Spinal cord (tissue), 10 donors: ENCODE results near the gene ZNF446. TPM values are rescaled to one million over a fixed set of nuclear protein-coding genes. Genes with fewer than 3 reads are reported as not detected.
"Not testable (repeated sequence)": the region's sequence is repeated elsewhere in the genome, so short reads cannot be mapped to it uniquely, and the experiment has no call there.

Experiments
- DNase-seq, 6 donors: peaks; one replicate each; pipeline versions ENCODE4 v3.0.0 to v3.0.0-alpha.2; 2013 to 2015; ENCODE audit warnings: low spot score in 6 of 6, low read depth in 4 of 6
- H3K27ac ChIP-seq: one replicate; pipeline ENCODE4 v1.5.1; 2013; ENCODE audit warnings: low read depth, low read length, control low read depth
- H3K27me3 ChIP-seq: one replicate; pipeline ENCODE4 v1.6.1; 2013; ENCODE audit warnings: low read length; ENCODE audit not compliant: control insufficient read depth, insufficient read depth
- H3K36me3 ChIP-seq: one replicate; pipeline ENCODE4 v1.6.1; 2013; ENCODE audit warnings: low read length; ENCODE audit not compliant: control insufficient read depth, insufficient read depth
- H3K4me1 ChIP-seq: one replicate; pipeline ENCODE4 v1.6.1; 2013; ENCODE audit warnings: low read length; ENCODE audit not compliant: control insufficient read depth, insufficient read depth
- H3K4me3 ChIP-seq: one replicate; pipeline ENCODE4 v1.5.1; 2013; ENCODE audit warnings: low read depth, low read length, control low read depth
- H3K9me3 ChIP-seq: one replicate; pipeline ENCODE4 v1.6.1; 2013; ENCODE audit warnings: low read length; ENCODE audit not compliant: control insufficient read depth, insufficient read depth
- WGBS: methylation state at CpG from one replicate; pipeline ENCODE4 v1.1.5; 2013; ENCODE audit warnings: missing lambda C conversion rate; ENCODE audit not compliant: insufficient coverage; 5-methylcytosine and 5-hydroxymethylcytosine counted together
- polyA plus RNA-seq, 2 donors: library from polyadenylated mRNA; unstranded; fragments of 120-200 nt; gene quantifications; one replicate each; pipeline ENCODE4 v1.2.1, GENCODE V29; 2013; ENCODE audit not compliant: insufficient read length in 2 of 2
- total RNA-seq, 2 donors: library from RNA; depleted of rRNA in 1 of 2; stranded (reverse); fragments of 120-200 nt in 1 of 2; fragments of >200 nt in 1 of 2; gene quantifications; one replicate each; pipeline versions ENCODE4 v1.2.3 to v1.2.4, GENCODE V29; 2013 to 2014
- donor health status: healthy.

ZNF446 gene
- total and polyA plus RNA-seq, 4 donors = 5.8 to 21.2 (median 19.9) TPM

GRCh38 chr19:58498316-58499020 lies 22.3 kb downstream of the ZNF446 start:
- WGBS = 49% methylated on average over 19 of the region's 22 CpGs
- Histone ChIP-seq H3K27ac (peak overlapping the region; percentile 47), H3K4me1 (peaks cover 25% of the 10 kb centered on the region), H3K9me3 (no peaks in the 10 kb centered on the region), H3K36me3 (no peaks in the 10 kb centered on the region), H3K27me3 (no peaks in the 10 kb centered on the region), H3K4me3 (peak overlapping the region; percentile 57)
- no peak for DNase-seq

GRCh38 chr19:58499021-58499927 lies 23.1 kb downstream of the ZNF446 start:
- DNase-seq = peak; percentile 80 to 99 (median 96)
- under 1% methylated on average over 57 of the region's 60 CpGs for WGBS
- peaks cover 25% of the 10 kb centered on the region for H3K4me1 ChIP-seq
- H3K27ac ChIP-seq = peak overlapping the region; percentile 69
- no peaks in the 10 kb centered on the region for H3K27me3 ChIP-seq
- H3K4me3 ChIP-seq = peak overlapping the region; percentile 57
- no peaks in the 10 kb centered on the region for H3K36me3 ChIP-seq
- no peaks in the 10 kb centered on the region for H3K9me3 ChIP-seq

- 93% methylated on average over 13 of the region's 14 CpGs for WGBS
- H3K36me3 ChIP-seq = no peaks in the 10 kb centered on the region
- H3K9me3 ChIP-seq = no peaks in the 10 kb centered on the region
- no peak overlapping the region for H3K27ac ChIP-seq
- H3K4me3 ChIP-seq = no peak overlapping the region
- H3K27me3 ChIP-seq = no peaks in the 10 kb centered on the region
- peaks cover 25% of the 10 kb centered on the region for H3K4me1 ChIP-seq
- no peak for DNase-seq
Observed at GRCh38 chr19:58500242-58500641, 24.1 kb downstream of the ZNF446 start.

- not testable (repeated sequence) for H3K9me3 ChIP-seq, H3K4me3 ChIP-seq
- WGBS = 78% methylated on average over 4 of the region's 8 CpGs
Observed at GRCh38 chr19:58507602-58508223, 31.6 kb downstream of the ZNF446 start.

GRCh38 chr19:58509731-58510083 lies 33.6 kb downstream of the ZNF446 start:
- Histone ChIP-seq H3K9me3 (no peaks in the 10 kb centered on the region), H3K27ac (no peak overlapping the region), H3K4me3 (no peak overlapping the region), H3K4me1 (peaks cover 9% of the 10 kb centered on the region), H3K36me3 (peaks cover 42% of the 10 kb centered on the region), H3K27me3 (no peaks in the 10 kb centered on the region)
- DNase-seq = no peak
- WGBS = 88% methylated on average over 11 of the region's 11 CpGs

More at GRCh38 chr19:58507602-58508223, 31.6 kb downstream of the ZNF446 start:
- H3K36me3 ChIP-seq = peaks cover 27% of the 10 kb centered on the region
- H3K27me3 ChIP-seq, DNase-seq, H3K27ac ChIP-seq, H3K4me1 ChIP-seq: not testable (repeated sequence)

- H3K27me3 ChIP-seq = no peaks in the 10 kb centered on the region
- H3K27ac ChIP-seq = no peak overlapping the region
- DNase-seq = no peak
- H3K4me1 ChIP-seq = peaks cover 12% of the 10 kb centered on the region
- 84% methylated on average over 7 of the region's 8 CpGs for WGBS
- peaks cover 47% of the 10 kb centered on the region for H3K36me3 ChIP-seq
- H3K9me3 ChIP-seq = no peaks in the 10 kb centered on the region
- no peak overlapping the region for H3K4me3 ChIP-seq
Observed at GRCh38 chr19:58510084-58510862, 34.1 kb downstream of the ZNF446 start.

- H3K27ac ChIP-seq = no peak within 1 kb of the TSS
Observed at GRCh38 chr19:58511353-58512208, 35.4 kb downstream of the ZNF446 start, which contains the start of gene SLC27A5. Gene SLC27A5, minus strand, starts transcription at chr19:58511992. Its CDS starts 37 bp downstream, at chr19:58511955.

GRCh38 chr19:58513213-58513693 lies 37.1 kb downstream of the ZNF446 start:
- H3K4me3 ChIP-seq = no peak overlapping the region
- H3K9me3 ChIP-seq = no peaks in the 10 kb centered on the region
- H3K27me3 ChIP-seq = no peaks in the 10 kb centered on the region
- H3K4me1 ChIP-seq = peaks cover 27% of the 10 kb centered on the region
- 94% methylated on average over 7 of the region's 10 CpGs for WGBS
- DNase-seq = no peak
- peaks cover 73% of the 10 kb centered on the region for H3K36me3 ChIP-seq
- H3K27ac ChIP-seq = peak overlapping the region; percentile 57

More at GRCh38 chr19:58511353-58512208, 35.4 kb downstream of the ZNF446 start, which contains the start of gene SLC27A5:
- H3K36me3 ChIP-seq = peaks cover 60% of the 10 kb centered on the region
- no peak within 1 kb of the TSS for H3K4me3 ChIP-seq
- H3K9me3 ChIP-seq = no peaks in the 10 kb centered on the region
- WGBS = 88% methylated on average over 25 of the region's 25 CpGs
- no peak for DNase-seq
- H3K27me3 ChIP-seq = no peaks in the 10 kb centered on the region
- peaks cover 19% of the 10 kb centered on the region for H3K4me1 ChIP-seq
